Spleen (tissue), 11 donors: ENCODE results near the gene C11orf71. TPM values are rescaled to one million over a fixed set of nuclear protein-coding genes. Genes with fewer than 3 reads are reported as not detected.

ENCODE experiments used
- DNase-seq: peaks from one replicate; pipeline ENCODE4 v3.0.0-alpha.2; 2020
- H3K27ac ChIP-seq, 8 donors: fragments of 200-600 bp; sonication (generic) in 7 of 8; 1 replicate in 4 of 8; 2 replicates in 4 of 8; pipeline versions ENCODE4 v1.5.0 to v1.8.0; 2016 to 2021; ENCODE audit warnings: inconsistent platforms in 4 of 8, mild to moderate bottlenecking in 4 of 8, moderate library complexity in 1 of 8
- H3K27me3 ChIP-seq, 7 donors: fragments of 200-600 bp; sonication (generic) in 6 of 7; replicated peaks in 1 of 7; 1 replicate in 4 of 7; 2 replicates in 3 of 7; pipeline versions ENCODE4 v1.5.0 to v1.8.0; 2016 to 2021; ENCODE audit warnings: inconsistent platforms in 3 of 7, mild to moderate bottlenecking in 1 of 7
- H3K36me3 ChIP-seq, 6 donors: fragments of 200-600 bp; sonication (generic) in 5 of 6; 1 replicate in 4 of 6; 2 replicates in 2 of 6; pipeline versions ENCODE4 v1.5.0 to v1.8.0; 2016 to 2021; ENCODE audit warnings: inconsistent platforms in 2 of 6
- H3K4me1 ChIP-seq, 6 donors: fragments of 200-600 bp; sonication (generic) in 5 of 6; 1 replicate in 3 of 6; 2 replicates in 3 of 6; pipeline versions ENCODE4 v1.5.0 to v1.8.0; 2016 to 2021; ENCODE audit warnings: inconsistent platforms in 3 of 6
- H3K4me3 ChIP-seq, 8 donors: fragments of 200-600 bp; sonication (generic) in 7 of 8; 1 replicate in 4 of 8; 2 replicates in 4 of 8; pipeline versions ENCODE4 v1.5.0 to v1.8.0; 2016 to 2021; ENCODE audit warnings: inconsistent platforms in 4 of 8, mild to moderate bottlenecking in 4 of 8, moderate library complexity in 2 of 8
- H3K9me3 ChIP-seq, 8 donors: fragments of 200-600 bp; sonication (generic) in 7 of 8; 1 replicate in 4 of 8; 2 replicates in 4 of 8; pipeline versions ENCODE4 v1.5.0 to v1.8.0; 2016 to 2021; ENCODE audit warnings: inconsistent platforms in 4 of 8
- POLR2A ChIP-seq, 3 donors: fragments of 450-650 bp; IDR thresholded peaks; one replicate each; pipeline ENCODE4 v1.5.1; 2017; ENCODE audit warnings: antibody characterized with exemption in 3 of 3, mild to moderate bottlenecking in 1 of 3
- POLR2AphosphoS5 ChIP-seq, 3 donors: sonication (generic); formaldehyde crosslinking; IDR thresholded peaks; one replicate each; pipeline ENCODE4 v1.5.1; 2017; ENCODE audit warnings: antibody characterized with exemption in 3 of 3
- whole genome bisulfite sequencing, 5 donors: extraction: QIAGEN DNeasy Blood & Tissue Kit in 3 of 5; methylation state at CpG; one replicate each; pipeline versions ENCODE4 v1.1.5 to v1.1.7; 2013 to 2018; 5-methylcytosine and 5-hydroxymethylcytosine counted together
- intact Hi-C: fragments of 100-400 bp; cut with DNase I; formaldehyde crosslinking; loops from one replicate; pipeline ENCODE4 v1.15.0; 2023; ENCODE audit warnings: low total_unique reads
- polyA plus RNA-seq, 3 donors: library from polyadenylated mRNA; stranded (reverse); fragments of 200-250 nt; gene quantifications; one replicate each; pipeline ENCODE4 v1.2.1, GENCODE V29; 2013
- total RNA-seq, 7 donors: library from RNA; depleted of rRNA in 3 of 7; stranded (reverse); fragments of >200 nt in 3 of 7; fragmentation: NEBNext Ultra II Directional in 4 of 7; extraction: Animal tissue kit (Norgen Biotek cat#: 25700) in 4 of 7; gene quantifications; one replicate each; pipeline versions ENCODE4 v1.1.0 to v1.2.1, GENCODE V29; 2016 to 2021
- TF ChIP-seq, protein P1 (sequence below), 11 experiments: fragments of 200-600 bp in 7 of 11; fragments of 450-650 bp in 4 of 11; sonication (generic) in 4 of 11; IDR thresholded peaks in 8 of 11; conservative IDR thresholded peaks in 3 of 11; 1 replicate in 7 of 11; 2 replicates in 4 of 11; pipeline versions ENCODE4 v1.4.0 to v1.8.0; 2016 to 2021; ENCODE audit warnings: antibody characterized with exemption in 11 of 11, inconsistent platforms in 4 of 11, mild to moderate bottlenecking in 1 of 11
- donor health status: healthy with polysubstance abuse.
- donor health status: DM: no; HTN: no; CAD: no; lungs with moderate emphysema.
- donor health status: DM: no; HTN: no; CAD: no.
- donor health status: Bipolar disorder and iron deficiency.
- donor health status: healthy.
- donor health status: DM: no; HTN: no; CAD: no.
- donor health status: DM: yes; HTN: yes; CAD: no.

The C11orf71 gene
- total and polyA plus RNA-seq, 10 donors, result 6.9 to 15.2 (median 11.1) TPM

DNA sequence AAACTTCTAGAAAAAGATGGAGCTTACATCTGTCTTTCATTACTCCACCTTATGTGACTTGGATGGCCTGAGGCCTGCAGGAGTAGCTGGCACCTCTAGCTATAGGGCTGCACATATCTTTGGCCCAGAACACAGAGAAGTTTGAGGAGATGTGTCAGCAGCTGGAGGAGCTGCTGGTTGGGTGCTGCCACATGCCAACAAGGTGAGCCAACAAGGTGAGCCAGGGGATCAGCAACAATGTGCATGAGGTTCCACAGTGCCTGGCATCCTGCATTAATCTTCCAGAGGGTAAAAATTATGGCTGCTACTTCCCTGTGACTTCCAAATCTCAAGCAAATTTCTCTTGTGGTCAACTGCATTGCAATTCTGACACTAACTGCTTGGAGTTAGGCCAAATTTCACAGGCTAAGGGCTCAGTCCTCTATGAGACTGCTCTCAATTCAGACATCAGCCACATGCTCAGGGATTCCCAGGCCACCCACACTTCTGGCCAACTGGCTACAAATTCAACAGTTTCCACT is 16.2 kb upstream of the C11orf71 start:
- peaks cover 0 to 37% (median 2%) of the 10 kb centered on the region in 6 donors for H3K36me3 ChIP-seq
- H3K9me3 ChIP-seq, result no peaks in the 10 kb centered on the region
- H3K27me3 ChIP-seq, result no peaks in the 10 kb centered on the region
- TF ChIP-seq, protein P1, sequence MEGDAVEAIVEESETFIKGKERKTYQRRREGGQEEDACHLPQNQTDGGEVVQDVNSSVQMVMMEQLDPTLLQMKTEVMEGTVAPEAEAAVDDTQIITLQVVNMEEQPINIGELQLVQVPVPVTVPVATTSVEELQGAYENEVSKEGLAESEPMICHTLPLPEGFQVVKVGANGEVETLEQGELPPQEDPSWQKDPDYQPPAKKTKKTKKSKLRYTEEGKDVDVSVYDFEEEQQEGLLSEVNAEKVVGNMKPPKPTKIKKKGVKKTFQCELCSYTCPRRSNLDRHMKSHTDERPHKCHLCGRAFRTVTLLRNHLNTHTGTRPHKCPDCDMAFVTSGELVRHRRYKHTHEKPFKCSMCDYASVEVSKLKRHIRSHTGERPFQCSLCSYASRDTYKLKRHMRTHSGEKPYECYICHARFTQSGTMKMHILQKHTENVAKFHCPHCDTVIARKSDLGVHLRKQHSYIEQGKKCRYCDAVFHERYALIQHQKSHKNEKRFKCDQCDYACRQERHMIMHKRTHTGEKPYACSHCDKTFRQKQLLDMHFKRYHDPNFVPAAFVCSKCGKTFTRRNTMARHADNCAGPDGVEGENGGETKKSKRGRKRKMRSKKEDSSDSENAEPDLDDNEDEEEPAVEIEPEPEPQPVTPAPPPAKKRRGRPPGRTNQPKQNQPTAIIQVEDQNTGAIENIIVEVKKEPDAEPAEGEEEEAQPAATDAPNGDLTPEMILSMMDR (IDR thresholded peaks at IDR 0.05 in 8 of 11, conservative IDR thresholded peaks at IDR 0.05 in 3 of 11), result no peak
- TF ChIP-seq POLR2AphosphoS5 (IDR thresholded peaks at IDR 0.05) (no peak), POLR2A (IDR thresholded peaks at IDR 0.05) (no peak)
- H3K27ac ChIP-seq, result no peak overlapping the region
- no peak overlapping the region for H3K4me3 ChIP-seq
- intact Hi-C loops, result no loop called here
- no peaks in the 10 kb centered on the region for H3K4me1 ChIP-seq
- no peak for DNase-seq

DNA sequence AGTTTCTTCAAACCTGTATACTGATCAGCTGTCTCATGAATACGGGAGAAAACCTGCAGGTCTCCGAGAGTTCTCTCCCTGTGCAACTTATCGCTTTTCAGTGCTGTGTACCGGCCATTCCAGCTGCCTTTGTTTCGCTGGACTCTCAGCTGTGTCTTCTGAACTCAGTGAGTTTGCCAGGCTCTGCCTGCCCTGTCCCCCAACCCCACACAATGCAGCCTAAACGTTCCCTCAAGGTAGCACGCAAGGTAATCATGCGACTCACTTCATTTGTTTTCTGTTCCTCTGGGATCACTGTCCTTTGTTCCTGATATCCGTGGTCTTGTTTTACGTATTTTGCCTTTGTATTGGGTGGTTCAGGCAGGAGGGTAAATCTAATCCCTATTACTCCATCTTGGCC is 13.6 kb upstream of the C11orf71 start:
- 90 to 98% (median 96%) methylated on average over 10 of the region's 10 CpGs for WGBS, 5 donors
- intact Hi-C loops, result no loop called here
- no peaks in the 10 kb centered on the region for H3K27me3 ChIP-seq

DNA sequence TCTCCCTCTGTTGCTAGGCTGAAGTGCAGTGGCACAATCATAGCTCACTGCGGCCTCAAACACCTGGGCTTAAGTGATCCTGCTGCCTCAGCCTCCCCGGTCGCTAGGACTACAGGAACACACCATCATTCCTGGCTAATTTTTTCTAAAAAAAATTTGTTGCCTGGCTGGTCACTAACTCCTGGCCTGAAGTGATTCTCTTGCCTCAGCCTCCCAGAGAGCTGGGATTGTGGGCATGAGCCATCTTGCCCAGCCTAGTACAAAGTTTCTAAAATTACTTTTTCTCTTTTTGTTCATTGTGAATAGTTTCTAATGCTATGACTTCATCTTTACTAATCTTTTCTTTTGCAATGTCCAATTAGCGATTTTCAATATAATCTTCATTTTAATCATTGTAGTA is 12.6 kb upstream of the C11orf71 start:
- peaks cover 0 to 6% (median 0%) of the 10 kb centered on the region in 6 donors for H3K4me1 ChIP-seq
- no peak overlapping the region for H3K4me3 ChIP-seq
- 95 to 98% (median 97%) methylated on average over 4 of the region's 4 CpGs for WGBS, 5 donors
- no peak for DNase-seq
- intact Hi-C loops, result no loop called here
- TF ChIP-seq, protein P1 (IDR thresholded peaks at IDR 0.05 in 8 of 11, conservative IDR thresholded peaks at IDR 0.05 in 3 of 11), result no peak
- no peak for TF ChIP-seq POLR2AphosphoS5 (IDR thresholded peaks at IDR 0.05)
- TF ChIP-seq POLR2A (IDR thresholded peaks at IDR 0.05), result no peak
- H3K36me3 ChIP-seq, result peaks cover 0 to 68% (median 19%) of the 10 kb centered on the region in 6 donors
- no peaks in the 10 kb centered on the region for H3K27me3 ChIP-seq
- H3K27ac ChIP-seq, result no peak overlapping the region
- H3K9me3 ChIP-seq, result no peaks in the 10 kb centered on the region

More for the DNA sequence above, 13.6 kb upstream of the C11orf71 start:
- no peak for TF ChIP-seq POLR2AphosphoS5 (IDR thresholded peaks at IDR 0.05)
- TF ChIP-seq, protein P1 (IDR thresholded peaks at IDR 0.05 in 8 of 11, conservative IDR thresholded peaks at IDR 0.05 in 3 of 11), result no peak
- TF ChIP-seq POLR2A (IDR thresholded peaks at IDR 0.05), result no peak
- no peak overlapping the region for H3K27ac ChIP-seq
- no peaks in the 10 kb centered on the region for H3K9me3 ChIP-seq
- no peak overlapping the region for H3K4me3 ChIP-seq
- peaks cover 0 to 58% (median 13%) of the 10 kb centered on the region in 6 donors for H3K36me3 ChIP-seq
- H3K4me1 ChIP-seq, result peaks cover 0 to 6% (median 0%) of the 10 kb centered on the region in 6 donors
- no peak for DNase-seq

DNA sequence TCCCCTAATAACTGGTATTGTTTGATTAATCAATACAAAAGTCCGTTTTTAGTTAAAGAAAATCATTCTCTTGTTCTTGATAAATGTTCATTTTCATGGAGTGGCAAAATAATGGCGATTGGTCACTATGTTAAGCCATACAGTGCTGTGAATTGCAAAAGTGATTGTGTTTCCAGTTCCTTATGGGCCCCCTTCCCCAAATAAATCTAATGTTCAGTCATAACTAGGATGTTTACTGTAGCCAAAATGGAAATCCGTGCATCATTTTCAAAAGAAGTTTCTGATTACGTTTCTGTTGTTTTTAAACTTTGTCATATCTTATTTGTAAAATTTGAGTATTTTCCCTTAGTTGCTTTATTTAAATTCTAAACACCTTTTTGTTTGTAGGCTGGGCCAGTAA is 1.0 kb upstream of the C11orf71 start:
- no peak for DNase-seq
- peak overlapping the region; percentile 94 to 99 (median 98) for H3K27ac ChIP-seq
- TF ChIP-seq, protein P1 (IDR thresholded peaks at IDR 0.05 in 8 of 11, conservative IDR thresholded peaks at IDR 0.05 in 3 of 11), result no peak
- no peak for TF ChIP-seq POLR2AphosphoS5 (IDR thresholded peaks at IDR 0.05)
- no peak for TF ChIP-seq POLR2A (IDR thresholded peaks at IDR 0.05)
- H3K4me1 ChIP-seq, result peaks cover 0 to 84% (median 70%) of the 10 kb centered on the region in 6 donors
- H3K36me3 ChIP-seq, result peaks cover 0 to 39% (median 16%) of the 10 kb centered on the region in 6 donors
- WGBS, 5 donors, result 3 to 12% (median 6%) methylated on average over 4 of the region's 4 CpGs
- H3K9me3 ChIP-seq, result no peaks in the 10 kb centered on the region
- H3K27me3 ChIP-seq, result no peaks in the 10 kb centered on the region
- intact Hi-C loops, result no loop called here
- peak overlapping the region; percentile 25 to 77 (median 56) for H3K4me3 ChIP-seq
